Endothelial cell of umbilical vein (primary cell): ENCODE measurements around the gene SERPINB7. TPM values are rescaled to one million over a fixed set of nuclear protein-coding genes. Genes with fewer than 3 reads are reported as not detected.

Source experiments
- BruUV-seq: library from RNA; stranded (reverse); fragments of 400-500 nt; replicated peaks from 2 replicates; lab custom pipeline; 2021; lab: Mats Ljungman, UMichigan
- CTCF ChIA-PET: fragments of 300-600, 350-600 bp; sonication (Branson Sonifier 250); formaldehyde crosslinking; loops from one replicate; lab custom pipeline; 2021; ENCODE audit warnings: antibody characterized with exemption, inconsistent platforms; lab: Charles Lee
- POLR2A ChIA-PET: fragments of 300-600, 350-600 bp; sonication (Branson Sonifier 250); formaldehyde crosslinking; loops from one replicate; lab custom pipeline; 2021; ENCODE audit warnings: antibody characterized with exemption, inconsistent platforms; lab: Charles Lee
- DNase-seq: peaks from one replicate; pipeline ENCODE4 v3.0.0-alpha.2; 2011; ENCODE audit warnings: low read depth, low spot score
- FAIRE-seq: peaks from 2 replicates; lab custom pipeline; 2011; peaks lifted over from hg19 to GRCh38; lab: Jason Lieb, UNC
- H2AFZ ChIP-seq: 2 replicates; pipeline ENCODE4 v1.6.0; 2012; ENCODE audit warnings: low read depth, low read length, control low read depth, inconsistent platforms
- H3K27ac ChIP-seq: 2 replicates; pipeline ENCODE4 v1.5.1; 2011; ENCODE audit warnings: low read depth, mild to moderate bottlenecking, control low read depth, low read length, moderate library complexity; ENCODE audit not compliant: insufficient read depth
- H3K27me3 ChIP-seq, 2 experiments: 2 replicates each; pipeline versions ENCODE4 v1.6.0 to v1.6.1; 2011; ENCODE audit warnings: low read length in 2 of 2, mixed read lengths in 1 of 2; ENCODE audit not compliant: control insufficient read depth in 2 of 2, insufficient read depth in 2 of 2
- H3K36me3 ChIP-seq, 2 experiments: 2 replicates in 1 of 2; 3 replicates in 1 of 2; pipeline ENCODE4 v1.5.1; 2011; ENCODE audit warnings: low read length in 2 of 2, mild to moderate bottlenecking in 1 of 2, moderate library complexity in 1 of 2; ENCODE audit not compliant: control insufficient read depth in 2 of 2, insufficient read depth in 2 of 2; ENCODE audit errors: extremely low read depth in 1 of 2
- H3K4me1 ChIP-seq: 3 replicates; pipeline ENCODE4 v1.5.1; 2011; ENCODE audit warnings: mild to moderate bottlenecking, low read length; ENCODE audit not compliant: control insufficient read depth, insufficient read depth; ENCODE audit errors: extremely low read depth
- H3K4me2 ChIP-seq: 2 replicates; pipeline ENCODE4 v1.6.1; 2011; ENCODE audit warnings: low read length, control low read depth, mixed read lengths; ENCODE audit not compliant: insufficient read depth
- H3K4me3 ChIP-seq, 3 experiments: fragments of 200-600 bp in 1 of 3; sonication (generic), shearing (Covaris generic) in 1 of 3; replicated peaks in 1 of 3; 2 replicates each; pipeline ENCODE4 v1.5.1; 2011 to 2016; ENCODE audit warnings: control low read depth in 3 of 3, low read length in 3 of 3, mild to moderate bottlenecking in 2 of 3, inconsistent platforms in 1 of 3, low read depth in 1 of 3, moderate library complexity in 1 of 3; ENCODE audit not compliant: insufficient read depth in 1 of 3
- H3K79me2 ChIP-seq: 2 replicates; pipeline ENCODE4 v1.6.0; 2012; ENCODE audit warnings: low read length, inconsistent platforms; ENCODE audit not compliant: control insufficient read depth, insufficient read depth
- H3K9ac ChIP-seq: replicated peaks from 2 replicates; pipeline ENCODE3; 2011; ENCODE audit warnings: low read length, control low read depth; ENCODE audit not compliant: insufficient read depth; ENCODE audit errors: extremely low read depth
- H3K9me1 ChIP-seq: replicated peaks from 3 replicates; pipeline ENCODE4 v1.6.0; 2011; ENCODE audit warnings: mild to moderate bottlenecking, low read length; ENCODE audit not compliant: control insufficient read depth, insufficient read depth; ENCODE audit errors: extremely low read depth
- H3K9me3 ChIP-seq: replicated peaks from 2 replicates; pipeline ENCODE4 v1.5.1; 2012; ENCODE audit warnings: low read length, inconsistent platforms; ENCODE audit not compliant: control insufficient read depth, insufficient read depth
- H4K20me1 ChIP-seq: replicated peaks from 2 replicates; pipeline ENCODE3; 2011; ENCODE audit warnings: mild to moderate bottlenecking, low read length; ENCODE audit not compliant: control insufficient read depth, insufficient read depth; ENCODE audit errors: extremely low read depth
- EZH2 ChIP-seq: IDR thresholded peaks from 2 replicates; pipeline ENCODE4 v1.6.1; 2012; ENCODE audit warnings: borderline replicate concordance, low read depth, mild to moderate bottlenecking, moderate library complexity, low read length, inconsistent platforms; ENCODE audit not compliant: severe bottlenecking
- FOS ChIP-seq: IDR thresholded peaks from 2 replicates; pipeline ENCODE4 v1.6.1; 2011; ENCODE audit warnings: mild to moderate bottlenecking, low read length, moderate library complexity, borderline replicate concordance; ENCODE audit not compliant: insufficient read depth
- GATA2 ChIP-seq: IDR thresholded peaks from 2 replicates; pipeline ENCODE4 v1.7.0; 2011; ENCODE audit warnings: low read depth, mild to moderate bottlenecking, moderate library complexity, mixed read lengths, low read length; ENCODE audit not compliant: insufficient read length, insufficient read depth
- JUN ChIP-seq: IDR thresholded peaks from 2 replicates; pipeline ENCODE4 v1.6.1; 2011; ENCODE audit warnings: borderline replicate concordance, low read depth; ENCODE audit not compliant: insufficient read length, insufficient read depth
- MAX ChIP-seq: IDR thresholded peaks from 2 replicates; pipeline ENCODE4 v1.6.1; 2011; ENCODE audit not compliant: insufficient read depth, insufficient read length
- MYC ChIP-seq: IDR thresholded peaks from one replicate; pipeline ENCODE4 v1.6.1; 2011; ENCODE audit warnings: mild to moderate bottlenecking, low read depth, low read length
- POLR2A ChIP-seq: IDR thresholded peaks from 2 replicates; pipeline ENCODE4 v1.6.1; 2012; ENCODE audit warnings: low read depth, mild to moderate bottlenecking, control low read depth, low read length
- POLR2AphosphoS5 ChIP-seq: IDR thresholded peaks from 2 replicates; pipeline ENCODE4 v1.6.1; 2012; ENCODE audit warnings: low read depth, mild to moderate bottlenecking, control low read depth, low read length, moderate library complexity; ENCODE audit not compliant: insufficient read depth
- dilution Hi-C: fragments of 300-500 bp; cut with MboI; formaldehyde crosslinking; loops from one replicate; pipeline ENCODE4 v1.15.0; 2019; ENCODE audit warnings: low sequenced_read_pairs; ENCODE audit not compliant: extremely low pct_ligation_motif_present
- intact Hi-C: fragments of 100-400 bp; cut with micrococcal nuclease; formaldehyde crosslinking; loops from one replicate; pipeline ENCODE4 v1.10.0; 2022
- polyA plus RNA-seq, 4 experiments: library from polyadenylated mRNA; depleted of rRNA in 3 of 4; stranded (reverse) in 3 of 4; unstranded in 1 of 4; fragments of >200 nt; gene quantifications; 2 replicates each; pipeline versions ENCODE4 v1.2.1 to v1.2.3, GENCODE V29; 2011 to 2012; ENCODE audit warnings: missing spikeins in 1 of 4
- total RNA-seq: library from RNA; stranded (reverse); gene quantifications from 2 replicates; pipeline ENCODE4 v1.2.3, GENCODE V29; 2021
- TF ChIP-seq, protein P1 (sequence below), 2 donors: IDR thresholded peaks; 1 replicate in 1 of 2; 2 replicates in 1 of 2; pipeline ENCODE4 v1.5.1; 2011; ENCODE audit warnings: low read length in 2 of 2, mild to moderate bottlenecking in 2 of 2, moderate library complexity in 2 of 2, control low read depth in 1 of 2, inconsistent platforms in 1 of 2, low read depth in 1 of 2; ENCODE audit not compliant: insufficient read depth in 1 of 2; ENCODE audit errors: extremely low read depth in 1 of 2

The SERPINB7 gene
- total and polyA plus RNA-seq, 2 donors (not counting 3 experiments of a cell fraction or from before 2014, with no cell fraction given): not detected

DNA sequence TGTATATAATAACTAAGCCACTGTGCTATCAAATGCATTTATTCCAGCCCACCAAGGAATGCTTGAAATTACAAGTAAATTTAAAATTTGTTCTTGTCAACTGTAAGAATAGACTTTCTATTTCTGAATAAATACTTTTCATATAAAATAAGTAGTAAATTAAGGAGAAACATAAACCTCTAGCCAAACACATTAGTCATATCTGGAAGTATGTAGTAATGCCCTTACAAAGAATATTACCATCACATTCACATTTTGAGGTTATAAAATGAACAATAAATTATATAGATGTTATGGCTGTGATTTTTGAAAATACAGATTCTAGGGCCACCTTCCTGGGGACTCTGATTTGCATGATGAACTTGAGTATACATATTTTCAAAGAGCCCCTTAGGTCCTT lies 54.7 kb downstream of the SERPINB7 start:
- Histone ChIP-seq H3K4me1 (no peaks in the 10 kb centered on the region), H3K9ac (no peak overlapping the region), H3K27me3 (peaks cover 8 to 17% of the 10 kb centered on the region in 2 experiments), H3K9me3 (no peaks in the 10 kb centered on the region), H3K4me3 (no peak overlapping the region), H4K20me1 (no peaks in the 10 kb centered on the region), H2AFZ (no peak overlapping the region), H3K27ac (no peak overlapping the region), H3K36me3 (no peaks in the 10 kb centered on the region), H3K79me2 (no peaks in the 10 kb centered on the region), H3K9me1 (no peaks in the 10 kb centered on the region), H3K4me2 (no peak overlapping the region)
- FAIRE-seq (no peak), DNase-seq (no peak)
- CTCF ChIA-PET: interaction anchor here (1.2 kb wide), 1 partner anchor 105 kb away, joined by 3 read pairs; no protein-coding TSS in a partner anchor
- BruUV-seq: no TSS peak
- dilution Hi-C loops: no loop called here
- POLR2A ChIA-PET: no interaction called here
- intact Hi-C loops: no loop called here
- no peak for TF ChIP-seq MAX
- no peak for TF ChIP-seq GATA2
- TF ChIP-seq JUN: no peak
- no peak for TF ChIP-seq EZH2
- TF ChIP-seq POLR2AphosphoS5: no peak
- TF ChIP-seq MYC: no peak
- no peak for TF ChIP-seq POLR2A
- no peak for TF ChIP-seq FOS
- TF ChIP-seq, protein P1, sequence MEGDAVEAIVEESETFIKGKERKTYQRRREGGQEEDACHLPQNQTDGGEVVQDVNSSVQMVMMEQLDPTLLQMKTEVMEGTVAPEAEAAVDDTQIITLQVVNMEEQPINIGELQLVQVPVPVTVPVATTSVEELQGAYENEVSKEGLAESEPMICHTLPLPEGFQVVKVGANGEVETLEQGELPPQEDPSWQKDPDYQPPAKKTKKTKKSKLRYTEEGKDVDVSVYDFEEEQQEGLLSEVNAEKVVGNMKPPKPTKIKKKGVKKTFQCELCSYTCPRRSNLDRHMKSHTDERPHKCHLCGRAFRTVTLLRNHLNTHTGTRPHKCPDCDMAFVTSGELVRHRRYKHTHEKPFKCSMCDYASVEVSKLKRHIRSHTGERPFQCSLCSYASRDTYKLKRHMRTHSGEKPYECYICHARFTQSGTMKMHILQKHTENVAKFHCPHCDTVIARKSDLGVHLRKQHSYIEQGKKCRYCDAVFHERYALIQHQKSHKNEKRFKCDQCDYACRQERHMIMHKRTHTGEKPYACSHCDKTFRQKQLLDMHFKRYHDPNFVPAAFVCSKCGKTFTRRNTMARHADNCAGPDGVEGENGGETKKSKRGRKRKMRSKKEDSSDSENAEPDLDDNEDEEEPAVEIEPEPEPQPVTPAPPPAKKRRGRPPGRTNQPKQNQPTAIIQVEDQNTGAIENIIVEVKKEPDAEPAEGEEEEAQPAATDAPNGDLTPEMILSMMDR (IDR thresholded peaks at IDR 0.05; ENCODE audit: extremely low read depth in 1 of 2, insufficient read depth in 1 of 2, low read depth in 1 of 2, low read length in 2 of 2): no peak
